Astrocyte of the spinal cord (primary cell): ENCODE measurements around the gene NT5C2.
"Not testable (repeated sequence)": the region's sequence is repeated elsewhere in the genome, so short reads cannot be mapped to it uniquely, and the experiment has no call there.

Experiments used
- DNase-seq: peaks from one replicate; pipeline ENCODE4 v3.0.0; 2011; ENCODE audit warnings: low read depth, low spot score
- H3K4me3 ChIP-seq: 2 replicates; pipeline ENCODE4 v1.5.1; 2011; ENCODE audit warnings: low read depth, mild to moderate bottlenecking, low read length, moderate library complexity
- in situ Hi-C: cut with HindIII; loops from 2 replicates; pipeline ENCODE4 v1.10.0; 2017; ENCODE audit warnings: low sequenced_read_pairs
- TF ChIP-seq, protein P1 (sequence below): IDR thresholded peaks from 2 replicates; pipeline ENCODE4 v1.5.1; 2012; ENCODE audit warnings: low read depth, mild to moderate bottlenecking, low read length, inconsistent platforms

NT5C2 gene

DNA sequence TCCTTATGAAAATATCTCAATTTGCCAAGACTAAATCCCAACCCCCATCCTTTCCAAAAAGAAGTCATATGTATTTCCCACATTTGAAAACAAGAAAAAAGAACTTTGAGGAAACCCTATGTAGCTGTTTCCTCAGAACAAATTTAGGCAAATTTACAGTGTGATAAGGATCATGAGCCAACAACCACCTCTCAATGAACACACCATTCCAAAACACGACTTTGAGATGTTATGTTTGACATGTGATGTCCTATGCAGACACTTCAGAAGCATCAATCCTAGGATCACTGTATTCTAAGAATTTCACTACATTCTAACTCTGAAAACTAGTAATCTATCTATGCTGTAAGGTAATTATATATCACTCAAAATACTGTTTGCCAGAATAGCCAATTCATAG lies 62.2 kb downstream of the NT5C2 start:
- no peak for DNase-seq
- H3K4me3 ChIP-seq: no peak overlapping the region
- TF ChIP-seq, protein P1, sequence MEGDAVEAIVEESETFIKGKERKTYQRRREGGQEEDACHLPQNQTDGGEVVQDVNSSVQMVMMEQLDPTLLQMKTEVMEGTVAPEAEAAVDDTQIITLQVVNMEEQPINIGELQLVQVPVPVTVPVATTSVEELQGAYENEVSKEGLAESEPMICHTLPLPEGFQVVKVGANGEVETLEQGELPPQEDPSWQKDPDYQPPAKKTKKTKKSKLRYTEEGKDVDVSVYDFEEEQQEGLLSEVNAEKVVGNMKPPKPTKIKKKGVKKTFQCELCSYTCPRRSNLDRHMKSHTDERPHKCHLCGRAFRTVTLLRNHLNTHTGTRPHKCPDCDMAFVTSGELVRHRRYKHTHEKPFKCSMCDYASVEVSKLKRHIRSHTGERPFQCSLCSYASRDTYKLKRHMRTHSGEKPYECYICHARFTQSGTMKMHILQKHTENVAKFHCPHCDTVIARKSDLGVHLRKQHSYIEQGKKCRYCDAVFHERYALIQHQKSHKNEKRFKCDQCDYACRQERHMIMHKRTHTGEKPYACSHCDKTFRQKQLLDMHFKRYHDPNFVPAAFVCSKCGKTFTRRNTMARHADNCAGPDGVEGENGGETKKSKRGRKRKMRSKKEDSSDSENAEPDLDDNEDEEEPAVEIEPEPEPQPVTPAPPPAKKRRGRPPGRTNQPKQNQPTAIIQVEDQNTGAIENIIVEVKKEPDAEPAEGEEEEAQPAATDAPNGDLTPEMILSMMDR: no peak
- in situ Hi-C loops: no loop called here

DNA sequence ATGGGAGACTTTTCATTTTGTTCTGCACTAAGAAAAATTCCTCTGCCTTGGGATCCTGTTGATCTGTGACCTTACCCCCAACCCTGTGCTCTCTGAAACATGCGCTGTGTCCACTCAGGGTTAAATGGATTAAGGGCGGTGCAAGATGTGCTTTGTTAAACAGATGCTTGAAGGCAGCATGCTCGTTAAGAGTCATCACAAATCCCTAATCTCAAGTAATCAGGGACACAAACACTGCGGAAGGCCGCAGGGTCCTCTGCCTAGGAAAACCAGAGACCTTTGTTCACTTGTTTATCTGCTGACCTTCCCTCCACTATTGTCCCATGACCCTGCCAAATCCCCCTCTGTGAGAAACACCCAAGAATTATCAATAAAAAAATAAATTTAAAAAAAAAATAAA lies 62.9 kb downstream of the NT5C2 start:
- in situ Hi-C loops, DNase-seq, H3K4me3 ChIP-seq: not testable (repeated sequence)

- no peak for DNase-seq
- no peak overlapping the region for H3K4me3 ChIP-seq
- in situ Hi-C loops: no loop called here
- TF ChIP-seq, protein P1: no peak
Observed at GRCh38 chr10:103127241-103127640, 65.8 kb downstream of the NT5C2 start.

DNA sequence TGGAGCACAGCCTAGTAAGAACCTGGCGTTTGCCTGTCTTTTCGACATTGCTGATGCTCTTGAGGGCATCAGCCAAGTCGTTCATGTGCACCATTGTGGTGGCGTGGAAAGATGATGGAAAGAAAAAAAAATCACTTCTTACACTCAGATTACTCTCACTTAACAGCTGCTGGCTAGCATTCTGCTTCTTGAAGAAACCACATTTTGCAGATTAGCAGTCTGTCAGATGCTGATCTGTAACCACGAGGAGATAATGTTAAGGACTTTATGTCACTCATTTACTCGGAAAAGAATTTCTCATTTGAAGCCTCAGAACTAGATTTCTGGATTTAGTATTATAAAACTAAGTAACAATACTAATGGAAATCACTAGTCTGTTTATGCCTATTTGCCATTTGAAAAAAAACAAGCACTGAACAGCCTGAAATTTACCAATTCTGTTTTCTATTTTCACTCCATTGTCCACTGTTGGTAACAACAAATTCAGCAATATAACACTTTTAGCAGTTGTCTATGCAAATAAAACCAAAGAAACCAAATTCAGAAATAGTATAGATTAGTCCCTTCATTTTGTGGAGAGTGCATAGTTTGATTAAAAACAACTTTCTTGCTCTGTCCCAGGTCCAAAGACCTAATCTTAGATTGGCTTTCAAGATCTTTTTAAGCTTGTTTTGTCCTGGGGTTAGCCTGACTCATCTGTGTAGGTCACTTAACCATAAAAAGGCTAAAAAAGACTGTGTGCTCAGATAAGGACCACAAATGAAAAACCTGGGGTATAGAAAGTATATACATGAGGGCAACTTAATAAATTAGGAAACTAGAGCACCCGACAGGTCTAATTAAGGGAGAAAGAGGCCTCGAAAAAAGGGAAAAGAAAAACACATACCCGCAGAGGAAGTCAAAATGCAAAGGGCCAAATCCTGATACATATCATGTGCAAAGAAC lies 67.5 kb downstream of the NT5C2 start:
- in situ Hi-C loops: no loop called here
- TF ChIP-seq, protein P1: no peak
- DNase-seq: peak; percentile 27
- no peak overlapping the region for H3K4me3 ChIP-seq

DNA sequence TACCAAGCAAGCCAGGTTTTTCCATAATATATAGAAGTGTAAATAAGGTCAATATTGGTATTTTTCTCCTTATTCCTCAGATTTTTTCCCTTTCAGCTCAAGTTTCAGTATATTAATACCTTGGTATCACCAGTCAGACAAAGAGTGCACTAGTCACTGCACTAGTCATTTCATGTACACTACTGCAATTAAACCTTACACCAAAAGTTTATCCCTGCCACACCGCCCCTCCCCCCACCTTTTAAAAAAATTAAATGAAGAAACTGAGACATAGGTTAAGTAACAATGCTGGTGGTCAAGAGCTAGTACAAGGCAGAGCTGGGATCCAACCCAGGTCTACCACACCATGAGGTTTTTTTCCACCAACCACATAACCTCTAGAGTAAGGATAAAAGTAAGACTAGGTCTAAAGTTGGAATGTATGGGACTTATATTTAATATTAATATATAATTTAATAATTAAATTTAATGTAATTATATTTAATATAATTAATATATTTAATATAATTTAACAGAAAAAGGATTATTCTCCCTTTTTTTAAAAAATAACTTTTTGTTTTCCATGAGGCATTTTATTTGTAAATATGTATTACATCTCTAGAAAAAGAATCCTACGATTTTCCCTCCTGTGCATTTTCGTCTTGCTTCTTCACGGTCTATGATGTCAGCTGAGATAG lies 68.5 kb downstream of the NT5C2 start:
- no peak for DNase-seq
- in situ Hi-C loops: no loop called here
- no peak overlapping the region for H3K4me3 ChIP-seq
- TF ChIP-seq, protein P1: no peak

- DNase-seq: no peak
- in situ Hi-C loops: no loop called here
- TF ChIP-seq, protein P1: no peak
- no peak overlapping the region for H3K4me3 ChIP-seq
Observed at GRCh38 chr10:103123282-103124024, 69.6 kb downstream of the NT5C2 start.
